ENCODE data around the gene RAB44.

GRCh38 chr6:36752886-36753506 lies 55.4 kb downstream of the RAB44 start:
- TF ChIP-seq RFX5 (IDR thresholded peaks at IDR 0.05; ENCODE audit: low read length) (no peak), FOXM1 (IDR thresholded peaks at IDR 0.05; ENCODE audit: low read depth) (no peak), CTCF (IDR thresholded peaks at IDR 0.05) (no peak), GABPA (IDR thresholded peaks at IDR 0.05; ENCODE audit: low read depth) (no peak), PBX3 (IDR thresholded peaks at IDR 0.05) (no peak), ZBTB33 (IDR thresholded peaks at IDR 0.05; ENCODE audit: borderline replicate concordance, low read depth) (no peak), MEF2A (IDR thresholded peaks at IDR 0.05; ENCODE audit: borderline replicate concordance, low read depth) (no peak)

Measured in SK-N-SH (cell line).